Panc1 (cell line): Measurements from ENCODE around the gene IDI1. TPM values are rescaled to one million over a fixed set of nuclear protein-coding genes. Genes with fewer than 3 reads are reported as not detected.

Source experiments
- ATAC-seq: fragments of 200-7000 bp; cut with Tn5 transposase; 2 replicates; pipeline ENCODE4 v1.9.1; 2020; ENCODE audit warnings: mild to moderate bottlenecking, moderate library complexity
- BruUV-seq: library from RNA; stranded (reverse); fragments of 400-500 nt; replicated peaks from 2 replicates; lab custom pipeline; 2021; lab: Mats Ljungman, UMichigan
- CTCF ChIA-PET: fragments of 300-600 bp; sonication (Branson Sonifier 250); formaldehyde crosslinking; loops from one replicate; lab custom pipeline; 2022; ENCODE audit warnings: antibody characterized with exemption; lab: Charles Lee
- POLR2A ChIA-PET: fragments of 300-600 bp; sonication (Branson Sonifier 250); formaldehyde crosslinking; loops from one replicate; lab custom pipeline; 2022; ENCODE audit warnings: antibody characterized with exemption; lab: Charles Lee
- DNase-seq: peaks from one replicate; pipeline ENCODE4 v3.0.0-alpha.2; 2010; ENCODE audit warnings: low read depth, low spot score
- H3K27ac ChIP-seq: 2 replicates; pipeline ENCODE4 v1.5.1; 2011; ENCODE audit warnings: mild to moderate bottlenecking, low read length, inconsistent platforms
- H3K27me3 ChIP-seq: fragments of 200-500 bp; sonication (Bioruptor generic); 2 replicates; pipeline ENCODE4 v1.6.0; 2014; ENCODE audit warnings: low read length, inconsistent platforms; ENCODE audit not compliant: control insufficient read depth, insufficient read depth
- H3K36me3 ChIP-seq: fragments of 200-500 bp; sonication (Bioruptor generic); 2 replicates; pipeline ENCODE4 v1.5.1; 2014; ENCODE audit warnings: inconsistent platforms, mild to moderate bottlenecking, low read length, moderate library complexity; ENCODE audit not compliant: control insufficient read depth, insufficient read depth
- H3K4me1 ChIP-seq: 2 replicates; pipeline ENCODE4 v1.5.1; 2011; ENCODE audit warnings: inconsistent platforms, mild to moderate bottlenecking, low read length, moderate library complexity; ENCODE audit not compliant: control insufficient read depth, insufficient read depth
- H3K4me3 ChIP-seq, 2 experiments: 2 replicates each; pipeline ENCODE4 v1.5.1; 2011 to 2012; ENCODE audit warnings: low read depth in 2 of 2, low read length in 2 of 2, mild to moderate bottlenecking in 2 of 2, inconsistent platforms in 1 of 2, moderate library complexity in 1 of 2
- H3K9me3 ChIP-seq: fragments of 200-500 bp; sonication (Bioruptor generic); 2 replicates; pipeline ENCODE4 v1.5.1; 2014; ENCODE audit warnings: low read depth, mild to moderate bottlenecking, inconsistent platforms, low read length, moderate library complexity; ENCODE audit not compliant: control insufficient read depth, insufficient read depth
- CTCF ChIP-seq: fragments of 450-650 bp; IDR thresholded peaks from 2 replicates; pipeline ENCODE4 v1.5.1; 2017; ENCODE audit warnings: mild to moderate bottlenecking
- POLR2AphosphoS5 ChIP-seq: IDR thresholded peaks from 2 replicates; pipeline ENCODE4 v1.6.1; 2012; ENCODE audit warnings: mild to moderate bottlenecking, low read depth, low read length, moderate library complexity
- REST ChIP-seq, 2 experiments: IDR thresholded peaks; 2 replicates each; pipeline ENCODE4 v1.6.1; 2011 to 2012; ENCODE audit warnings: low read depth in 2 of 2, control low read depth in 1 of 2, low read length in 1 of 2, mild to moderate bottlenecking in 1 of 2, moderate library complexity in 1 of 2; ENCODE audit not compliant: insufficient read depth in 1 of 2
- SIN3A ChIP-seq: IDR thresholded peaks from 2 replicates; pipeline ENCODE4 v1.6.1; 2012; ENCODE audit warnings: low read depth, mild to moderate bottlenecking, low read length, moderate library complexity, borderline replicate concordance; ENCODE audit not compliant: insufficient read depth
- TCF7L2 ChIP-seq: IDR thresholded peaks from 2 replicates; pipeline ENCODE4 v1.6.1; 2011; ENCODE audit warnings: mild to moderate bottlenecking, low read depth, low read length, inconsistent platforms
- in situ Hi-C: cut with HindIII; loops from 2 replicates; pipeline ENCODE4 v1.10.0; 2016; ENCODE audit warnings: low sequenced_read_pairs, low pct_unique_long_range_greater_than_20kb
- intact Hi-C: fragments of 100-400 bp; cut with micrococcal nuclease; formaldehyde crosslinking; loops from one replicate; pipeline ENCODE4 v1.10.0; 2022; ENCODE audit not compliant: unreplicated experiment
- total RNA-seq: library from RNA; stranded (reverse); gene quantifications from one replicate; pipeline ENCODE4 v1.2.1, GENCODE V29; 2021; ENCODE audit not compliant: unreplicated experiment

Gene IDI1
- total RNA-seq, 1 experiment from 2014 or later: 47.9 TPM

DNA sequence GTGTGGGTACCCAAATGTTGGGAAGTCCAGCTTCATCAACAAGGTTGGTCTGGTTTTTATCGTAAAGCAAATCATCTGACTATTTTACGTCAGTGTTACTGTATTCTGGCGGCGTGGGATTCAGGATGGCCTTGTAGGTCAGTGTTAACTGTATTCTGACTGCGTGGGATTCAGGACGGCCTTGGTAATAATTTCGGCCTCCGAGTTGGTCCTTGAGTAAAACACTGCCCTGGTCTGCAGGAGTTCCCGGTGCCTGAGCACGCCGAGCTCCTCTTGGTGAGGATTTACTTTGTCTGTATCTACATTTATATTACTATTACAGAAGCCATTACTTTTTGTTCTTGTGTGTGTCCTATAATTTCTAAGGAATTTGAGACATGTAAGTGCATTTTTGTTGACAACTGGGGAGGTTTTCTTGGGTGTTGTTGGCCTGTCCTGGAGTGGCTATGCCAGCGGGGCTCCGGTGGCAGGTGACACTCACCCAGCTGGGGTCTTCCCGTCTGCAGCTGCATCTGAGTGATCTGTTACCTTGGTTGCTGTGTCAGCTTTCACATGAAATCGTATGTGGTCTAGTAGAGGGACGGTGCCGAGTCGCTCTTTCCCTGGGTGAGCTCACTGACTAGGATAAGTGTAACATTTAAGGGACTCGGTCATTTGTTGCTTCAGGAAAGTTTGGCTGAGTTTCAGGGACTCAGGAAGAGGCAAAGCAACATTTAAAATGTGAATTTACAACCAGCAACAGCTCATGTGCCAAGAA lies 51.5 kb downstream of the IDI1 start:
- Histone ChIP-seq H3K4me1 (no peaks in the 10 kb centered on the region), H3K4me3 (no peak overlapping the region), H3K27ac (no peak overlapping the region), H3K27me3 (no peaks in the 10 kb centered on the region), H3K36me3 (peaks cover 38% of the 10 kb centered on the region), H3K9me3 (no peaks in the 10 kb centered on the region)
- intact Hi-C loops: no loop called here
- TF ChIP-seq REST (IDR thresholded peaks at IDR 0.05; ENCODE audit: insufficient read depth in 1 of 2, low read depth in 2 of 2, low read length in 1 of 2) (no peak), CTCF (no peak), TCF7L2 (no peak)
- no peak for DNase-seq
- POLR2A ChIA-PET: no interaction called here
- ATAC-seq: no peak
- in situ Hi-C loops: no loop called here
- CTCF ChIA-PET: no interaction called here
- BruUV-seq: no TSS peak

- ChIA-PET CTCF (no interaction called here), POLR2A (no interaction called here)
- no TSS peak for BruUV-seq
- peaks cover 29% of the 10 kb centered on the region for H3K36me3 ChIP-seq
- H3K9me3 ChIP-seq: no peaks in the 10 kb centered on the region
- ATAC-seq (no peak), DNase-seq (no peak)
- H3K4me1 ChIP-seq: no peaks in the 10 kb centered on the region; the same call in 1 of the 2 replicates
- TF ChIP-seq CTCF (no peak), REST (IDR thresholded peaks at IDR 0.05; ENCODE audit: insufficient read depth in 1 of 2, low read depth in 2 of 2, low read length in 1 of 2) (no peak), POLR2AphosphoS5 (no peak), SIN3A (no peak), TCF7L2 (no peak)
- H3K27ac ChIP-seq: no peak overlapping the region
- in situ Hi-C loops: no loop called here
- no peaks in the 10 kb centered on the region for H3K27me3 ChIP-seq
- intact Hi-C loops: no loop called here
- H3K4me3 ChIP-seq: no peak overlapping the region
Measured at GRCh38 chr10:996031-996430, 52.9 kb downstream of the IDI1 start.
